ENCODE data around the gene STRADA.

The STRADA gene

DNA sequence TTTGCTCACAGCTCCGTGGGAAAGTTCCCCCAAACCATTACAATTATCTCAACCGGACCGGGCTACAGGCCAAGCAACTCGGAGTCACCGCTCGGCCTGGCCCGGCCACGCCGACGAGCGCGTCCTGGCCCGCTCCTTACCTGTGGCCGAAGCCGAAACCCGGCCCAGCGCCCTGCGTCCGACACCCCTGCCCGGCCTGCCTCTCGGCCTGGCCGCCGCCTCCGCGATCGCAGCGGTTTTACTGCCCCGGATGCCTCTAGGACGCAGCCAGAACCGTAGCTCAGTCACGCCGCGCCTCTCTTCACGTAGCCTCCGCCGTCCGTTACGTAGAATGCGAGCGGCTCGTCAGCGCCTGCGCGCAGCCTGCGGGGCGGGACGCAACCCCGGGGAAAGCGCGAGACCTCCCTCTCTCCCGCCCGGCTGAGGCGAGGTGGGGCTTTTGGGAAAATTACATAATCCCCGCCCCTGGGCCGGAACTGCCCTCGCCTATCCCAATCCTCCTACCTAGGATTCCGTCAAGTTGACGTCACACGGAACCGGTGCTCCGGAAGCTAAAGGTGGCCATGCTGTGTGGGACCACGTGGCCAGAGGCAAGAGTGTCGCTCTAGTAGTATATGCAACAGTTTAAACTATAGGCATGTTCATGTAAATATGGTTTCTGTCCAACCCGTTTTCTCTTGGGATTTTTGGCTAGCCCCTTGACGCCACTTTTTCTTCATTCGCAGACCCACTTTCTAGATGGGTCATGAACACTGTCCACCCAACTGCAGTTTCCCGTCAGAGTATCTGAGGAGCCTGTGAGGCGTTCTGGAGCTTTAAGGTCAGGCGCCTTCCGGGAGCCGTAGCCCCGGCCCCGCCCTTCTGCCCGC, 31.9 kb upstream of the STRADA start, which contains the start of gene CCDC47:
CCDC47 (minus strand) TSS at position 326 of the 869 bp plus-strand sequence. CDS start 7,422 bp downstream, outside the sequence.
- Histone ChIP-seq H3K27me3 (replicated peaks; ENCODE audit: control insufficient read depth, insufficient read depth, low read length) (no peaks in the 10 kb centered on the region), H3K9me3 (ENCODE audit: control insufficient read depth, low read length) (no peaks in the 10 kb centered on the region), H3K36me3 (ENCODE audit: control insufficient read depth, insufficient read depth, low read length, severe bottlenecking) (peaks cover 10% of the 10 kb centered on the region), H3K9ac (ENCODE audit: low read length) (peak within 1 kb of the TSS; percentile 99), H3K4me1 (ENCODE audit: control insufficient read depth, insufficient read depth, low read length) (peaks cover 26% of the 10 kb centered on the region), H3K4me3 (ENCODE audit: low read length) (peak within 1 kb of the TSS; percentile 98)
- peak; percentile 99 for DNase-seq (ENCODE audit: low read depth)

DNA sequence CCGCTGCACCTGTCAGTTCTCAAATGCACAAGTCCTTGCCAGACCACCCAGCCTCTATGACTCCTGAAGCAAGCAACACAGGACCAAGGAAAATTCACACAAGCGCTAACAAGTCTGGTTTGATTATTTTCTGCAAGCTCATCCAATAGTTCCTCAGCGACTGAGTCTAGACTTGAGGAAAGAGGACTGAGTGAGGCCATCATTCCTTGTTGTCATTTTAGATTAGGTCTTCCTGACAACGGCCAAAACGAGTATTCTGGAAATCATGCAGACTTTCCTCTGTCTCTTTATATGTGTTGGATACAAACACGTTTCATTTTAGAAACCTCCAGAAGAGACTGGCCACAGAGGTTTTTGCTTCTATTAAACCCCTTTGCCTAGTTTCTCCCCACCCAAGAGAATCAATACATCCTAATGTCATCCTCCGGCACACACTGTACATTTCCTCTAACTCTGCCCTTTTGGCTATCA, 31.2 kb upstream of the STRADA start:
- H3K4me3 ChIP-seq (ENCODE audit: low read length): peak overlapping the region; percentile 98
- H3K9ac ChIP-seq (ENCODE audit: low read length): peak overlapping the region; percentile 99
- peaks cover 26% of the 10 kb centered on the region for H3K4me1 ChIP-seq (ENCODE audit: control insufficient read depth, insufficient read depth, low read length)
- H3K36me3 ChIP-seq (ENCODE audit: control insufficient read depth, insufficient read depth, low read length, severe bottlenecking): peaks cover 7% of the 10 kb centered on the region
- H3K27me3 ChIP-seq (replicated peaks; ENCODE audit: control insufficient read depth, insufficient read depth, low read length): no peaks in the 10 kb centered on the region
- peak; percentile 64 for DNase-seq (ENCODE audit: low read depth)
- H3K9me3 ChIP-seq (ENCODE audit: control insufficient read depth, low read length): no peaks in the 10 kb centered on the region

DNA sequence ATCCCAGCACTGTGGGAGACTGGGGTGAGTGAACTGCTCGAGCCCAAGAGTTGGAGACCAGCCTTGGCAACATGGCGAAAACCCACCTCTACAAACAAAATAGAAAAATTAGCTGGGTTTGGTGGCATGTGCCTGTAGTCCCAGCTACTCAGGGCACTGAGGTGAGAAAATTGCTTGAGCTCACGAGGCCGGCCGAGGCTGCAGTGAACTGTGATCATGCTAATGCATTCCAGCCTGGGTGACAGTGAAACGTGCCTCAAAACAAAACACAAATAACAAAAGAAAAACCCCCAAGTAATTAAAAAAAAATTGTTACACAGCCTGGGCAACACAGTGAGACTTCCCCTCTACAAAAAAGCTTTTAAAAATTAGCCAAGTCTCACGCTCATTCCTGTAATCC, 26.8 kb upstream of the STRADA start:
- peaks cover 10% of the 10 kb centered on the region for H3K4me1 ChIP-seq (ENCODE audit: control insufficient read depth, insufficient read depth, low read length)
- H3K9ac ChIP-seq (ENCODE audit: low read length): no peak overlapping the region
- H3K36me3 ChIP-seq (ENCODE audit: control insufficient read depth, insufficient read depth, low read length, severe bottlenecking): peaks cover 28% of the 10 kb centered on the region
- H3K4me3 ChIP-seq (ENCODE audit: low read length): no peak overlapping the region
- no peak for DNase-seq (ENCODE audit: low read depth)
- no peaks in the 10 kb centered on the region for H3K27me3 ChIP-seq (replicated peaks; ENCODE audit: control insufficient read depth, insufficient read depth, low read length)
- H3K9me3 ChIP-seq (ENCODE audit: control insufficient read depth, low read length): no peaks in the 10 kb centered on the region

DNA sequence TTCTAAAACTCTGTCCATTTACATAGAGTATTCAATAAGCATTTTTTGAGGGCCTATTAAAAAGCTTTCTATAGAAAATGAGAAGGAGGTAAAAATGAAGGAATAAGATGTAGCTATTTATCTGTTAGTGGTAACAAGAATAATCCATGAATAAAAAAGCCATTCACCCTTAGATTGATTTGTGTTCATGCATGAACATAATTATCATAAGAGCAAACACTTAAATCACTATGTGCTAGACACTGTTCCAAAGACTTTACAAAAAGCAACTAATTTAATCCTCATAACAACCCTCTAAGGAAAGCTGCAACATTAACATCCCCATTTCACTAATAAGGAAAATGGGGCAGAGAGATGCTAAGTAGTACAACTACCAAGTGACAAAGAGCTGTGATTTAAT, 25.2 kb upstream of the STRADA start:
- DNase-seq (ENCODE audit: low read depth): no peak
- no peak overlapping the region for H3K4me3 ChIP-seq (ENCODE audit: low read length)
- H3K9ac ChIP-seq (ENCODE audit: low read length): no peak overlapping the region
- peaks cover 10% of the 10 kb centered on the region for H3K4me1 ChIP-seq (ENCODE audit: control insufficient read depth, insufficient read depth, low read length)
- no peaks in the 10 kb centered on the region for H3K27me3 ChIP-seq (replicated peaks; ENCODE audit: control insufficient read depth, insufficient read depth, low read length)
- peaks cover 45% of the 10 kb centered on the region for H3K36me3 ChIP-seq (ENCODE audit: control insufficient read depth, insufficient read depth, low read length, severe bottlenecking)
- no peaks in the 10 kb centered on the region for H3K9me3 ChIP-seq (ENCODE audit: control insufficient read depth, low read length)

DNA sequence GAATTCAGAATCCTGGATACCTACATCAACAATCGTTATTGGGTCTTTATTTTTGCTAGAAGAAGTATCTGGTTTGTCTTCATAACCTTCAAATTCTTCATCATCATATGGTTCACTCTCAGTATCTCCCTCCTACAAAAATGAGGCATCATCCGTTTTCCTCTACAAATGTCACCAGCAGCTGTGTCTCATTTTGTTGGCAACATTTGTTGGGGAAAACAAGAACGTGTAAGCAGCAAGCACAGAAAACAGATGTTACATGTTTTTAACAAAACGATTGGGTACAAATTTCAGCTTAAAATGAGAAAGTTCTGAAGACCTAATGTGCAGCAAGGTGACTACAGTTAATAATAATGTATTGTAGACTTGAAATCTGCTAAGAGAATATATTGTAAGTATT, 23.1 kb upstream of the STRADA start:
- Histone ChIP-seq H3K4me1 (ENCODE audit: control insufficient read depth, insufficient read depth, low read length) (no peaks in the 10 kb centered on the region), H3K4me3 (ENCODE audit: low read length) (no peak overlapping the region), H3K27me3 (replicated peaks; ENCODE audit: control insufficient read depth, insufficient read depth, low read length) (no peaks in the 10 kb centered on the region), H3K36me3 (ENCODE audit: control insufficient read depth, insufficient read depth, low read length, severe bottlenecking) (peaks cover 62% of the 10 kb centered on the region), H3K9me3 (ENCODE audit: control insufficient read depth, low read length) (no peaks in the 10 kb centered on the region), H3K9ac (ENCODE audit: low read length) (no peak overlapping the region)
- no peak for DNase-seq (ENCODE audit: low read depth)

DNA sequence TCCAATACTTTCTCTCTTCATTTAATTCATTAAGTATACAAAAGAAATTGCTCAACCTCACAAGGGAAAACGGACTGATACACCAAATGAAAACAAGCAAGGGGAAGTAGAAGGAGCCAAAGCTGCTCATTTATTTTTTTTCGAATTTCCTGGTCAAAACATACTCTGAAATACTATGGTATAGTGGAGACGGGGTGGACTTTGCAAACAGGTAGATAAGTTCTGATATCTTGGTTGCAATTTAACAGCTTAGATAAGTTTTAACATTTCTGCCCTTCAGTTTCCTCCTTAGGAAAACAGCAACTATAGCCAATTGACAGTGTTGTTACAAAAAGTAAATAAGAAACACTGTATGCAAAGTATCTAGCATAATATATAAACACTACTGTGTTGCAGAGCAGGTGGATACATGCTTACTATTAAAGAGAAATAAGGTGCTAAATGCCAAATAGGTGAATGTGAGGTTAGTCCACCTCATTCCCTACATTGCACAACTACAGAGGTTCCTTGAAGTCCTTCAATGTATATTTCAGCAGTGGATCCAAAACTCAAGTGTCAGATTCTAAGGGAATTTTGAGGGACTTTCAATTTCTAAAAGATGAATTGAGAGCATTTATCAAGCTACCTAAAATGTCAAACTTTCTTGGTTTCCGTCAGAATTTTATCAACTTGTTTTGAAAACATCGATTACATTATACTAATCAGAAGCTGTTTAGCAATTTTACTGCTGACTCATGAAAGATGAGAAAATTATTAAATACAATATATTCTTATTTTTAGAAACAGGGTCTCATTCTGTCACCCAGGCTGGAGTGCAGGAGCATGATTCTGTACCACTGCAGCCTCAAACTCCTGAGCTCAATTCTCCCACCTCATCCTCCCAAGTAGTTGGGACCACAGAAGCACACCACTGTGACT, 20.8 kb upstream of the STRADA start:
- Histone ChIP-seq H3K4me1 (ENCODE audit: control insufficient read depth, insufficient read depth, low read length) (no peaks in the 10 kb centered on the region), H3K4me3 (ENCODE audit: low read length) (no peak overlapping the region), H3K27me3 (replicated peaks; ENCODE audit: control insufficient read depth, insufficient read depth, low read length) (no peaks in the 10 kb centered on the region), H3K9me3 (ENCODE audit: control insufficient read depth, low read length) (no peaks in the 10 kb centered on the region), H3K36me3 (ENCODE audit: control insufficient read depth, insufficient read depth, low read length, severe bottlenecking) (peaks cover 72% of the 10 kb centered on the region), H3K9ac (ENCODE audit: low read length) (no peak overlapping the region)
- DNase-seq (ENCODE audit: low read depth): no peak

DNA sequence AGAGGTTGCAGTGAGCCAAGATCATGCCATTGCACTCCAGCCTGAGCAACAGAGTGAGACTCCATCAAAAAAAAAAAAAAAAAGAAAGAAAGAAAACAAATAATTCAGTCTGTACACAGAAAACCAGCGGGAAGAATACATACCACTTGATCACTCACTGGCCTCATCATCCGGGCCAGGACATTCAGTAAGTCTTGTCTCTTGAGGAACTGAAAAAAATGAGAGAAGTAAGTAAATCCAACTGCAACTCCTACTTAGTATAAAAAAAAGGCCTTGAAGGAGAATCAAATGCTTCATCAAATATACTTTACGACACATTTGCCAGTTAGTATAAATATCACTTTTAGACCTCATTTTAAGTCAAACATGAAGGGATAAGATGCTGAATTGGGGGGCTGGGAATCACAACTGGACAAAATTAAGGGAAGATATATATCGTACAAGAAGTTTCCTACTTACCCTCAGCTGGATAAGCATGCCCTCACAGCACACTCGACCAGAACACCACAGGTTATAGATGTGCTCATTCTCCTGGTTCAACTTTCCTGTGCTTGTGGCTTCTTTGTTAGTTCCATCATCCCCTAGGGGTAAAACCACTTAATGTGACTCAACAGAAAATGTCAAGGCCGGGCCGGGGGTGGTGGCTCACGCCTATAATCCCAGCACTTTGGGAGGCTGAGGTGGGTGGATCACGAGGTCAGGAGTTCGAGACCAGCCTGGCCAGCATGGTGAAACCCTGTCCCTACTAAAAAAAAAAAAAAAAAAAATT, 19.4 kb upstream of the STRADA start:
- H3K4me3 ChIP-seq (ENCODE audit: low read length): no peak overlapping the region
- no peaks in the 10 kb centered on the region for H3K9me3 ChIP-seq (ENCODE audit: control insufficient read depth, low read length)
- no peak overlapping the region for H3K9ac ChIP-seq (ENCODE audit: low read length)
- no peaks in the 10 kb centered on the region for H3K27me3 ChIP-seq (replicated peaks; ENCODE audit: control insufficient read depth, insufficient read depth, low read length)
- no peak for DNase-seq (ENCODE audit: low read depth)
- H3K36me3 ChIP-seq (ENCODE audit: control insufficient read depth, insufficient read depth, low read length, severe bottlenecking): peaks cover 85% of the 10 kb centered on the region
- no peaks in the 10 kb centered on the region for H3K4me1 ChIP-seq (ENCODE audit: control insufficient read depth, insufficient read depth, low read length)

DNA sequence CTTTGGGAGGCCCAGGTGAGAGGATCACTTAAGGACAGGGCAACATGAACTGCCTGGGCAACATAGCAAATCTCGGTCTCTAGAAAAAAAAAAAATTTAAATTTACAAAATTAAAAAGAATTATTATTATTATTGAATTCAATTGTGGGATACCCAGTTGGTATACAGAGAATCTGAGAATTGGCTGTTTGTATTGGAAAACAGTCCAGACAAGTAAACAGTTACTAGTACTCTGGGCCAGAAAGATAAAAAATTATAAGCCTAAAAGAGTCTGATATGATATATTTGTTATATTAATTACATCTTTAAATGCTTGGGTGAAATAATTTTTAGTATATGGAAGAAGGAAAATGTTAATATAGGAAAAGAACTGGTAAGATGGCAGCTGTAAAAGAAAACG, 16.8 kb upstream of the STRADA start:
- no peaks in the 10 kb centered on the region for H3K9me3 ChIP-seq (ENCODE audit: control insufficient read depth, low read length)
- H3K9ac ChIP-seq (ENCODE audit: low read length): no peak overlapping the region
- H3K36me3 ChIP-seq (ENCODE audit: control insufficient read depth, insufficient read depth, low read length, severe bottlenecking): peaks cover 83% of the 10 kb centered on the region
- H3K4me3 ChIP-seq (ENCODE audit: low read length): no peak overlapping the region
- H3K4me1 ChIP-seq (ENCODE audit: control insufficient read depth, insufficient read depth, low read length): peaks cover 2% of the 10 kb centered on the region
- DNase-seq (ENCODE audit: low read depth): no peak
- no peaks in the 10 kb centered on the region for H3K27me3 ChIP-seq (replicated peaks; ENCODE audit: control insufficient read depth, insufficient read depth, low read length)

DNA sequence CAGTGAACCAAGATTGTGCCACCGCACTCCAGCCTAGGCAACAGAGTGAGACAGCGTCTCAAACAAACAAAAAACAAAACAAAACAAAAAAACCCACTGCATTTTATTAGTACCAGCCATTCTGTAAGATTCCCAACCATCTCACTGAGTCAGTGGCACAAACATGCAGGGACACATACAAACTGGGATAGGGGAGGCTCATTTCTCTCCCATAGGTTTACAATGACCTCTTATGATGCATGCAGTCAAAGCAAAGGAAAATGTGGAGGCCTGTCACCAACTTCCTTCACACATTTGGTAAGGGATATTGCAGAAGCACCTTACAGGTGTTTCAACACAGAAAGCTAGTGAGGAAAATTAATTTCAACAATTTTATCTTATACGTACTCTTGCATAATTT, 12.4 kb upstream of the STRADA start:
- Histone ChIP-seq H3K9me3 (ENCODE audit: control insufficient read depth, low read length) (no peaks in the 10 kb centered on the region), H3K27me3 (replicated peaks; ENCODE audit: control insufficient read depth, insufficient read depth, low read length) (no peaks in the 10 kb centered on the region), H3K4me3 (ENCODE audit: low read length) (no peak overlapping the region), H3K4me1 (ENCODE audit: control insufficient read depth, insufficient read depth, low read length) (peaks cover 9% of the 10 kb centered on the region), H3K36me3 (ENCODE audit: control insufficient read depth, insufficient read depth, low read length, severe bottlenecking) (peaks cover 77% of the 10 kb centered on the region), H3K9ac (ENCODE audit: low read length) (no peak overlapping the region)
- DNase-seq (ENCODE audit: low read depth): no peak

DNA sequence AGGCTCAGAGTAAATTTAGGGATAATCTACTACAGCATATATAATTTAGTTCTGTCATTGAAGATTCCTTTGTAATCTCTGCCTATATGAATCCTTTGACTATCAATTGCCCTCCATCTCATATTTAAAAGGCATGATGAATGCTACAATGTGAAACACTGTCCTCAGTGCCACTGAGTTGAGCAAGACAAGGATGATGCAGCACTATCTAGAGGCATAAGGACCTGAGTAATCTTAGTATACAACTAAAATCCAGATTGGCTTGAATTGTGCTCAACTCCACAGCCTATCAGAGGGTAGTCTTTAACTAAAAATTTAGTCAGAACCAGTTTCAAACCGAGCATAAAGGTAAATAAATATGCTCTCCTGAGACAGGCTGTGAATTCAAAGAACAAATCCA, 11.6 kb upstream of the STRADA start:
- Histone ChIP-seq H3K9me3 (ENCODE audit: control insufficient read depth, low read length) (no peaks in the 10 kb centered on the region), H3K27me3 (replicated peaks; ENCODE audit: control insufficient read depth, insufficient read depth, low read length) (no peaks in the 10 kb centered on the region), H3K9ac (ENCODE audit: low read length) (peak overlapping the region; percentile 54), H3K4me1 (ENCODE audit: control insufficient read depth, insufficient read depth, low read length) (peaks cover 9% of the 10 kb centered on the region), H3K36me3 (ENCODE audit: control insufficient read depth, insufficient read depth, low read length, severe bottlenecking) (peaks cover 76% of the 10 kb centered on the region), H3K4me3 (ENCODE audit: low read length) (no peak overlapping the region)
- DNase-seq (ENCODE audit: low read depth): peak; percentile 22

All from adipocyte (in vitro differentiated cells).